GM12872 (cell line): ENCODE data around the gene OBSCN.

Experiments
- TF ChIP-seq, protein P1 (sequence below): IDR thresholded peaks from 3 replicates; pipeline ENCODE4 v1.5.1; 2011; ENCODE audit warnings: low read depth, mild to moderate bottlenecking, low read length, moderate library complexity; ENCODE audit not compliant: insufficient read depth

OBSCN gene

GRCh38 chr1:228215663-228216116 lies 7.8 kb downstream of the OBSCN start:
- TF ChIP-seq, protein P1, sequence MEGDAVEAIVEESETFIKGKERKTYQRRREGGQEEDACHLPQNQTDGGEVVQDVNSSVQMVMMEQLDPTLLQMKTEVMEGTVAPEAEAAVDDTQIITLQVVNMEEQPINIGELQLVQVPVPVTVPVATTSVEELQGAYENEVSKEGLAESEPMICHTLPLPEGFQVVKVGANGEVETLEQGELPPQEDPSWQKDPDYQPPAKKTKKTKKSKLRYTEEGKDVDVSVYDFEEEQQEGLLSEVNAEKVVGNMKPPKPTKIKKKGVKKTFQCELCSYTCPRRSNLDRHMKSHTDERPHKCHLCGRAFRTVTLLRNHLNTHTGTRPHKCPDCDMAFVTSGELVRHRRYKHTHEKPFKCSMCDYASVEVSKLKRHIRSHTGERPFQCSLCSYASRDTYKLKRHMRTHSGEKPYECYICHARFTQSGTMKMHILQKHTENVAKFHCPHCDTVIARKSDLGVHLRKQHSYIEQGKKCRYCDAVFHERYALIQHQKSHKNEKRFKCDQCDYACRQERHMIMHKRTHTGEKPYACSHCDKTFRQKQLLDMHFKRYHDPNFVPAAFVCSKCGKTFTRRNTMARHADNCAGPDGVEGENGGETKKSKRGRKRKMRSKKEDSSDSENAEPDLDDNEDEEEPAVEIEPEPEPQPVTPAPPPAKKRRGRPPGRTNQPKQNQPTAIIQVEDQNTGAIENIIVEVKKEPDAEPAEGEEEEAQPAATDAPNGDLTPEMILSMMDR: no peak

DNA sequence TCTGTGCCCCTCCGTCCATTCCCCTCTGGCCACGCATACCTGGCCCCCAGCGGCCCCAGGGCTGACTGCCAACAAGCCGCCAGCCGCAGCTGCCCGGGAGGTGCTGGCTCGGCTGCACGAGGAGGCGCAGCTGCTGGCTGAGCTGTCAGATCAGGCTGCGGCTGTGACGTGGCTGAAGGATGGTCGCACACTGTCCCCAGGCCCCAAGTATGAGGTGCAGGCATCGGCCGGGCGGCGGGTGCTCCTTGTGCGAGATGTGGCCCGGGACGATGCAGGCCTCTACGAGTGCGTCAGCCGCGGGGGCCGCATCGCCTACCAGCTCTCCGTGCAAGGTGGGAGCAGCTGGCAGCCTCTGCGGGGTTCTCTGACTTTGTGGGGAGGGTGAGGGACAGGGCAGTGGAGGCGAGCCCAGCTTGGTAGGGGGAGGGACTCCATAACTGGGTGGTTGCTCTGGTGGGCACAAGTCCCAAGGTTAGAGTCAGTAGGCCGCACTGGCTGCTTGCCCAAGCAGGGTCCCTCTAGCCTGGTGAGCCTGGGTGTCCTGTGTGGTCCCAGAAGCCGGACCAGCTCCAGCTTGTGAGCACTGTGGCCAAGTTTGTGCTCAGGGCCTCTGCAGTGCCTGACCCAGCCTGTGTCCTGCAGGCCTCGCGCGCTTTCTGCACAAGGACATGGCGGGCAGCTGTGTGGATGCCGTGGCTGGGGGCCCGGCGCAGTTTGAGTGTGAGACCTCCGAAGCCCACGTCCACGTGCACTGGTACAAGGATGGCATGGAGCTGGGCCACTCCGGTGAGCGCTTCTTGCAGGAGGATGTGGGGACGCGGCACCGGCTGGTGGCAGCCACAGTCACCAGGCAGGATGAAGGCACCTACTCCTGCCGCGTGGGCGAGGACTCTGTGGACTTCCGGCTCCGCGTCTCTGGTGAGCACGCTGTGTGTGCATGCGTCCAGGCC lies 8.8 kb downstream of the OBSCN start:
- TF ChIP-seq, protein P1: no peak

GRCh38 chr1:228217551-228218344 lies 9.9 kb downstream of the OBSCN start:
- TF ChIP-seq, protein P1: no peak

DNA sequence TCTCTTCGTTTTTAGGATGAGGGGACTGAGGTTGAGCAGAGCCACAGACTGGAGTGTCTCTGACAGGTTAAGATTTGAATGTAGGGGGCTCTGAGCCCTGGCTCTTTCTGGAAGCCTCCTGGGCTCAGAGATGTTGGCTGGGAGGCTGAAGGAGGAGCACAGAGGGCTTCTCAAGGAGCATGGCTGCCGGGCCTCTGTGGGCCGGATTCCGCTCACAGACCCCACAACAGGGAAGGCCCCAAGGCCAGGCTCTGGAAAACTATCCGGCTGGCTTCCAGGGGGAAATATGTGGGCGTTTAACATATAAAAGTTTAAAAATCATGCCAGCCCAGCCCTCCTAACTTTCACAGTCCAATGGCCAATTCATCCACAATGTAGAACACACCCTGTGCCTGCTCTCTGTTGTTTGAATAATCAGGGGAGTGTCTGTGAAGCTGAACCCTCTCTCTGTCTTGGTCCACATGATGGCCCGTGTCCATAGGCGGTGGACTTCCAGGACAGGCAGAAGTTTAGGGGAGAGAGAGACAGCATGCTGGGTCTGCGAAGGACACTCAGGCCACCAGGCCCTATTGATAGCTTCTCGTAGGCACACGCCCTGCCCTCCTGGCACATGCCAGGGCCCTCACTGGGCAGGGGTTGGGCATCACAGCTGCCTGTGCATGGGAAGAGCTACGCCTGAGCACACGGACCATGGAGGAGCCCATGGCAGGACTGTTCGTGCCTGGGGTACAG lies 10.8 kb downstream of the OBSCN start:
- TF ChIP-seq, protein P1: no peak

- TF ChIP-seq, protein P1: no peak
These were observed 11.6 kb downstream of the OBSCN start for GRCh38 chr1:228219245-228219961.

DNA sequence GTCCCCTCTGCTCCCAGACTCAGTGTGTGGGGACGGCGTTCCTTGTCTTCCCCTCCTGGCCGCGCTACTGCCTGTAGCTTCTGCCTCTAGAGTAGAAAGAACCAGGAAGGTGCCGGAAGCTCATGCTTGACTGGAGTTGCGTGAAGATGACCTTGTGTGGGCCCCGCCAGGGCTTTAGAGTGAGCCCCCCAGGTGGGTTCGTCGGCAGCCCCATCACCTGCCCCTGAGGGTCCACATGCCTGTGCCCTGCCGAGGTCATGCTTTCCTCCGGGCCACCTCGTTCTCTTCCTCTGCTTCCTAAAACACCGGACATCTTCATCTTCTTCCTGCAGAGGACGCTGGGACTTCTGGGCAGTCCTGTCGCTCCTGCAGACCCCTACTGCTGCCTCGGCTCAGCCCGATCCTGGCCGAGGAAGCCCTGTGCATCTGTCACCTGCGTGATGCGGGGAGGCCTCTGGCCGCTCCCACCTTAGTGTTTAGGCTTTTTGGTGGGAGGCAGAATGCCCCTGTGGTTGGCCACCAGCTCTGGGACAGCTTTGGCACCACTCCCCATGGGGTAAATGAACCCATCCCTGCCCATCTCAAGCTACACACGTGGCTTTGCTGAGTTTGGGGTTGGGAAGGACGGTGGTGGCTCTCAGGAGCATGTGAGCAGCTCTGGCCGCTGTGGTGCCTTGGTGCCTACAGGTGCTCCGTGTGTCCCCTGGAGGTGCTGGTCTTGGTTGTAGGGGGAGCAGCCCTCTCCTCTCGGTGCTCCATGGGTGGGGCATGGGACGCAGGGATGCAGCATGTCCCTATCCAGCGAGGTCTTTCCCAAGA lies 12.3 kb downstream of the OBSCN start:
- TF ChIP-seq, protein P1: no peak
